Measurements from ENCODE around the gene ACKR2.

Gene ACKR2

GRCh38 chr3:42898896-42899675, 89.8 kb downstream of the ACKR2 start:
- no peak for DNase-seq (ENCODE audit: low spot score)
- Histone ChIP-seq H3K4me3 (no peak overlapping the region), H3K27ac (no peak overlapping the region)
- no peak for TF ChIP-seq CTCF (IDR thresholded peaks at IDR 0.05)

- Histone ChIP-seq H3K4me3 (no peak overlapping the region), H3K27ac (no peak overlapping the region)
- no peak for TF ChIP-seq CTCF (IDR thresholded peaks at IDR 0.05)
- no peak for DNase-seq (ENCODE audit: low spot score)
These were observed 91.2 kb downstream of the ACKR2 start for GRCh38 chr3:42900226-42901072.

- DNase-seq (ENCODE audit: low spot score) = no peak
- Histone ChIP-seq H3K4me3 (no peak overlapping the region), H3K27ac (no peak overlapping the region)
- no peak for TF ChIP-seq CTCF (IDR thresholded peaks at IDR 0.05)
These were observed 91.8 kb downstream of the ACKR2 start for GRCh38 chr3:42901073-42901415.

GRCh38 chr3:42902257-42902656, 93.0 kb downstream of the ACKR2 start:
- TF ChIP-seq CTCF (IDR thresholded peaks at IDR 0.05) = no peak
- Histone ChIP-seq H3K4me3 (no peak overlapping the region), H3K27ac (no peak overlapping the region)
- no peak for DNase-seq (ENCODE audit: low spot score)

- no peak overlapping the region for H3K4me3 ChIP-seq
- DNase-seq (ENCODE audit: low spot score) = no peak
- no peak for TF ChIP-seq CTCF (IDR thresholded peaks at IDR 0.05)
- H3K27ac ChIP-seq = no peak overlapping the region
These were observed 94.8 kb downstream of the ACKR2 start for GRCh38 chr3:42904076-42904475.

- Histone ChIP-seq H3K4me3 (peak overlapping the region; percentile 94), H3K27ac (peak overlapping the region; percentile 46 to 77)
- DNase-seq (ENCODE audit: low spot score) = no peak
- no peak for TF ChIP-seq CTCF (IDR thresholded peaks at IDR 0.05)
These were observed 96.5 kb downstream of the ACKR2 start for GRCh38 chr3:42905740-42906069.

All from coronary artery (tissue), 2 donors.